T-helper 17 cell (primary cell): ENCODE measurements around the gene CCNL1. TPM values are rescaled to one million over a fixed set of nuclear protein-coding genes. Genes with fewer than 3 reads are reported as not detected.
"Not testable (repeated sequence)": the region's sequence is repeated elsewhere in the genome, so short reads cannot be mapped to it uniquely, and the experiment has no call there.

Source experiments
- ATAC-seq: fragments of 150-1000 bp; cut with Tn5 transposase; 2 replicates; pipeline ENCODE4 v1.10.0; 2021; ENCODE audit warnings: mild to moderate bottlenecking, moderate library complexity
- DNase-seq, 3 donors: peaks; one replicate each; pipeline versions ENCODE4 v3.0.0 to v3.0.0-alpha.2; 2020 to 2021
- H3K9me3 ChIP-seq: one replicate; pipeline ENCODE4 v1.7.0; 2013; ENCODE audit warnings: low read length, mild to moderate bottlenecking; ENCODE audit not compliant: control insufficient read depth, poor library complexity, severe bottlenecking
- H3K27ac Mint-ChIP-seq: one replicate; pipeline ENCODE4 v1.8.0; 2022; ENCODE audit warnings: mild to moderate bottlenecking, moderate library complexity, mixed read lengths
- H3K27me3 Mint-ChIP-seq: one replicate; pipeline ENCODE4 v1.8.0; 2022; ENCODE audit warnings: mixed read lengths
- H3K36me3 Mint-ChIP-seq: one replicate; pipeline ENCODE4 v1.8.0; 2022; ENCODE audit warnings: low read depth, mixed read lengths
- H3K4me1 Mint-ChIP-seq: one replicate; pipeline ENCODE4 v1.8.0; 2022; ENCODE audit warnings: mild to moderate bottlenecking, mixed read lengths
- H3K4me3 Mint-ChIP-seq: one replicate; pipeline ENCODE4 v1.8.0; 2022; ENCODE audit warnings: mild to moderate bottlenecking, moderate library complexity, mixed read lengths
- total RNA-seq, 4 donors: library from RNA in 2 of 4; stranded (reverse) in 2 of 4; gene quantifications; one replicate each; pipeline ENCODE4 v1.2.3 and lab custom pipeline; 2022 to 2026

CCNL1 gene
- total RNA-seq (1,000 to 10,000 TPM; 1,190 to 1,257 TPM), total RNA-seq (lab: John Stamatoyannopoulos, UW) (523 to 2,472 reads per million in 2 donors)

GRCh38 chr3:157159762-157160657 lies at the start of gene CCNL1:
TSS of gene CCNL1 (minus strand) at chr3:157160147. CDS start at chr3:157160094, 53 bp downstream.
- peak; percentile 74 for ATAC-seq
- H3K4me1 Mint-ChIP-seq: peaks cover 31% of the 10 kb centered on the region
- H3K36me3 Mint-ChIP-seq: peaks cover 6% of the 10 kb centered on the region

DNA sequence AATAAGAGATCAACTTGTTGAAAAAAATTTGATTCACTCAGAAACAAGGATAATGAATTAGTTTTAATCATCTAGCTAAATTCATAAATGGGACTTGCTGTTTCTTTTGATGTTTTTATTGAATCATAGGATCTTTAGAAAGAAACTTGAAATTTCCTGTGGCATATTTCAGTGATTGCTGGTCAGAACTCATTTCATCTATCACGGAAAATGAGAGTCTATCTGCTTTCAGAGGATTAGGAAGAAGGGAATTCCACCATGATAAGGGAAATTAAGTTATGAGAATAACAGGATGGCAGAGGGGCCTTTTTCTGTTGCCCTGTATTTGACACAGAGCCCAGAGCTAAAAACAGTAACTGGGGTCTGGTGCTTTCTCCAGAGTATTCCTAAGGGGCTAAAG lies 44.9 kb upstream of the CCNL1 start:
- DNase-seq: no peak
- Mint-ChIP-seq H3K27ac (no peak overlapping the region), H3K4me1 (peaks cover 2% of the 10 kb centered on the region), H3K36me3 (peaks cover 4% of the 10 kb centered on the region), H3K4me3 (no peak overlapping the region), H3K27me3 (peaks cover 4% of the 10 kb centered on the region)
- no peak for ATAC-seq
- no peaks in the 10 kb centered on the region for H3K9me3 ChIP-seq

More at GRCh38 chr3:157159762-157160657, at the start of gene CCNL1:
- H3K27ac Mint-ChIP-seq: peak within 1 kb of the TSS; percentile 99
- H3K27me3 Mint-ChIP-seq: no peaks in the 10 kb centered on the region
- no peaks in the 10 kb centered on the region for H3K9me3 ChIP-seq
- peak within 1 kb of the TSS; percentile 94 for H3K4me3 Mint-ChIP-seq
- peak; percentile 90 to 95 (median 90) for DNase-seq

DNA sequence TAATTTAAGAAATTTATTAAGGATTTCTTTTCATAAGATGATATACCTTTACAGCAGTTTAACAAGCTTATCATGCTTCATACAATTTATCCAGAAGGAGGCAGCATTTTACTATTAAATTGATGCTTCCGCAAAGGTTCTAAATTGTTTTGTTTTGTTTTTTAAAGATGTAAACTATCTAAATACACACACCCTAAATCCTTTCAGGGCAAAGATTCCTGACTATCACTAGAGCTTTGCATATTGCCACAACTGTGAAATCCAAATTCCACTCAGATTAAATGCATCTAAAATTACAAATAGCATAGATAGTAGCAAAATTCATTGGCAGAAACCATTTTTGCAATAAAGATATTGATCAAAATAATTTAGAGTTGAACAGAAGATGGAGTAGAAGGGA lies 44.5 kb upstream of the CCNL1 start:
- ATAC-seq: no peak
- no peaks in the 10 kb centered on the region for H3K9me3 ChIP-seq
- H3K4me3 Mint-ChIP-seq: no peak overlapping the region
- H3K27ac Mint-ChIP-seq: no peak overlapping the region
- peaks cover 4% of the 10 kb centered on the region for H3K36me3 Mint-ChIP-seq
- H3K4me1 Mint-ChIP-seq: peaks cover 2% of the 10 kb centered on the region
- peaks cover 4% of the 10 kb centered on the region for H3K27me3 Mint-ChIP-seq
- DNase-seq: no peak

- Mint-ChIP-seq H3K27ac (no peak overlapping the region), H3K36me3 (peaks cover 4% of the 10 kb centered on the region), H3K4me3 (no peak overlapping the region), H3K27me3 (peaks cover 4% of the 10 kb centered on the region), H3K4me1 (peaks cover 2% of the 10 kb centered on the region)
- ATAC-seq (no peak), DNase-seq (no peak)
- no peaks in the 10 kb centered on the region for H3K9me3 ChIP-seq
Observed at GRCh38 chr3:157201648-157202278, 41.8 kb upstream of the CCNL1 start.

DNA sequence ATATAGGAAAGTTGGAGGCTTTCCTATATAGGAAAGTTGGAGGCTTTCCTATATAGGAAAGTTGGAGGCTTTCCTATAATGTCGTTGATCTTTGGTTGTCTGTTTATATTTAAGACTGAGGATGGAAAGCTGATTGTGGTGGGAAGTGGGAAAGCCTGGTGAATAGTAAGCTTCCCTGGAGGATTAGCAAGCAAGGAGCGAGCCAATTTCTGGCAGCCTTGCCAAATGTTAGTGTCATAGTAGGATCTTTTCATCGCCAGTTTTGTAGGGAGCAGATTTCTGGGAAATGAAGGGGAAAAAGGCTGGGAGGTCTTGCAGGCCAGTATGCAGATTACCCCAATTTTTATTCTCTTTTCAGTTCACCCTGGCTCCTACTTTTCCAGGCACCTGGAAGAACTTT lies 39.9 kb upstream of the CCNL1 start:
- Mint-ChIP-seq H3K4me1 (peaks cover 2% of the 10 kb centered on the region), H3K4me3 (no peak overlapping the region), H3K27me3 (peaks cover 4% of the 10 kb centered on the region), H3K27ac (no peak overlapping the region), H3K36me3 (peaks cover 4% of the 10 kb centered on the region)
- peaks cover 4% of the 10 kb centered on the region for H3K9me3 ChIP-seq
- DNase-seq (no peak), ATAC-seq (no peak)

GRCh38 chr3:157195965-157196364 lies 36.0 kb upstream of the CCNL1 start:
- no peak for ATAC-seq
- H3K9me3 ChIP-seq: peaks cover 4% of the 10 kb centered on the region
- no peak overlapping the region for H3K4me3 Mint-ChIP-seq
- H3K27ac Mint-ChIP-seq: no peak overlapping the region
- peaks cover 4% of the 10 kb centered on the region for H3K27me3 Mint-ChIP-seq
- no peak for DNase-seq
- H3K36me3 Mint-ChIP-seq: peaks cover 2% of the 10 kb centered on the region
- H3K4me1 Mint-ChIP-seq: no peaks in the 10 kb centered on the region

- H3K4me3 Mint-ChIP-seq, H3K27ac Mint-ChIP-seq, H3K27me3 Mint-ChIP-seq, H3K36me3 Mint-ChIP-seq, ATAC-seq, DNase-seq, H3K4me1 Mint-ChIP-seq: not testable (repeated sequence)
- H3K9me3 ChIP-seq: peaks cover 12% of the 10 kb centered on the region
Observed at GRCh38 chr3:157191149-157191548, 31.2 kb upstream of the CCNL1 start.

DNA sequence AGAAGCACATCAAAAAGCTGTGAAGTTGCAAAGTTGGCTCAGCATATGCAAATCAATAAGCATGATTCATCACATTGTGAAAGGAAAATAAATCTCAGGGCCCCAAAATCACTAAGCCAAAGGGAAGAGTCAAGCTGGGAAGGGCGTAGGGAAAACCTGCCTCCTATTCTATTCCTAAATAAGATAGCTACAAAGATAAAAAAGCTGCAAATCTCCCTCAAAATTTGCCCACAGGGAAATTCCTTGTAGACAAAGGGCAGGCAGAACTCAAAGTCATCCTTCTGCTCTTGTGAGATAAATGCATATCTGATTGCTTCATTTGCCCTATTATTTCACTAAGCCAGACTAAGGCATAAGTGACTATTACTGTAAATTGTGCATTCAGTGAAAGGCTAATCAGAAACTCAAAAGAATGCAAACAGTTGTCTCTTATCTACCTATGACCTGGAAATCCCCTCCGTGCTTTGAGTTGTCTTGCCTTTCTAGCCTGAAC lies 30.5 kb upstream of the CCNL1 start:
- ATAC-seq: no peak
- peaks cover 15% of the 10 kb centered on the region for H3K9me3 ChIP-seq
- Mint-ChIP-seq H3K27me3 (no peaks in the 10 kb centered on the region), H3K4me3 (no peak overlapping the region), H3K27ac (no peak overlapping the region), H3K36me3 (peaks cover 4% of the 10 kb centered on the region), H3K4me1 (no peaks in the 10 kb centered on the region)
- no peak for DNase-seq

DNA sequence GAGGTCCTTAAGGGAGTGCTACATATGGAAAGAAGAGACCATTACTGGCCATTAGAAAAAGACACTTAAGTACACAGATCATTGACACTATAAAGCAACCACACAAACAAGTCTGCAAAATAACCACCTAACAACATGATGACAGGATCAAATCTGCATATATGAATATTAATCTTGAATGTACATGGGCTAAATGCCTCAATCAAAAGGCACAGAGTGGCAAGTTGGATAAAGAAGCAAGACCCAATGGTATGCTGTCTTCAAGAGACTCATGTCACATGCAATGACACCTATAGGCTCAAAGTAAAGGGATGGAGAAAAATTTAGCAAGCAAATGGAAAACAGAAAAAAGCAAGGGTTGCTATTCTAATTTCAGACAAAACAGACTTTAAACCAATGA lies 28.4 kb upstream of the CCNL1 start:
- peaks cover 11% of the 10 kb centered on the region for H3K9me3 ChIP-seq
- DNase-seq (no peak), ATAC-seq (no peak)
- H3K36me3 Mint-ChIP-seq: peaks cover 7% of the 10 kb centered on the region
- H3K27ac Mint-ChIP-seq: no peak overlapping the region
- H3K4me3 Mint-ChIP-seq: no peak overlapping the region
- H3K4me1 Mint-ChIP-seq: no peaks in the 10 kb centered on the region
- H3K27me3 Mint-ChIP-seq: no peaks in the 10 kb centered on the region

DNA sequence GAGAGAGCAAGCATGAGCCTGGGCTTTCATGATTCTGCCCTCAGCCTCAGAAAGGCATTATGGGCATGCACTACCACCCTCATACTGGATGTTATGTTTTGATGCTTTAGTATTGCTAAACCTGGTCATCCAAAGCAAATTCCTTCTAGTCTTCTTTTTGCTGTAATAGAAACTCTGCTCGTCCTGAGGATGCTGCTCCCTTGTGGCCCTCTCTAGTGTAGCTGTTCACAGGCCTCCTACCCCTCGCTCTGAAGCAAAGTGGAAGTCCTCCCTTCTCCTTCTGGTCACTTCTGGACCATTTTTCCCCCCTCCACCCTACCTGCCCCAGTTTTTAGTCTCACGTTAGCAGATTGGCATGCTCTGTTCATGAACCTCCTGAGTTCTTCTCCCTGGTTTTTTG lies 22.9 kb upstream of the CCNL1 start:
- no peak for DNase-seq
- Mint-ChIP-seq H3K27ac (no peak overlapping the region), H3K4me3 (no peak overlapping the region), H3K27me3 (no peaks in the 10 kb centered on the region), H3K36me3 (peaks cover 10% of the 10 kb centered on the region), H3K4me1 (no peaks in the 10 kb centered on the region)
- no peak for ATAC-seq
- H3K9me3 ChIP-seq: peaks cover 9% of the 10 kb centered on the region

DNA sequence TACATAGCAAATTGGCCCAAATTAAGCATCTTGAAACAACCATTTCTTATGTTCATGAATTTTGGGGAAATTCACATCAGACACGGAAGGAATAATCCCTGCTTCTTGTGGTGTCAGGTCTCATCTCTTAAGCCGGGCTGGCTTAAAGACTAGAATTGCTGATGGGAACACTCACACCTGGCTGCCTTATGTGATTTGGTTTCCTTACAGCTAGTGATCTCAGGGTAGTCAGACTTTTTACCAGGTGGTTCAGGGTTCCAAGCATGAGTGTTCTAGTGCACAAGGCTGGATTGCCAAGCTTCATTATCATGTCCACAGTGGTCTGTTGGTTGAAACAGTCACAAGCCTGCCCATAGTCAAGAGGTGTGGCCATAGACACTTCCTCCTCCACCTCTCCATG lies 20.3 kb upstream of the CCNL1 start:
- H3K27ac Mint-ChIP-seq: no peak overlapping the region
- no peak overlapping the region for H3K4me3 Mint-ChIP-seq
- H3K27me3 Mint-ChIP-seq: no peaks in the 10 kb centered on the region

GRCh38 chr3:157179365-157179803 lies 19.4 kb upstream of the CCNL1 start:
- H3K36me3 Mint-ChIP-seq: peaks cover 3% of the 10 kb centered on the region
- ATAC-seq (no peak), DNase-seq (no peak)
- H3K27me3 Mint-ChIP-seq: no peaks in the 10 kb centered on the region
- no peak overlapping the region for H3K27ac Mint-ChIP-seq
- H3K4me3 Mint-ChIP-seq: no peak overlapping the region
- H3K9me3 ChIP-seq: peaks cover 3% of the 10 kb centered on the region
- H3K4me1 Mint-ChIP-seq: peaks cover 14% of the 10 kb centered on the region

More for the DNA sequence above, 20.3 kb upstream of the CCNL1 start:
- DNase-seq (no peak), ATAC-seq (no peak)
- H3K9me3 ChIP-seq: peaks cover 3% of the 10 kb centered on the region
- peaks cover 9% of the 10 kb centered on the region for H3K4me1 Mint-ChIP-seq
- H3K36me3 Mint-ChIP-seq: peaks cover 6% of the 10 kb centered on the region
